Measurements from ENCODE around the gene DCT.
"Not testable (repeated sequence)": the region's sequence is repeated elsewhere in the genome, so short reads cannot be mapped to it uniquely, and the experiment has no call there.

DCT gene

GRCh38 chr13:94479616-94480015 lies at the start of gene DCT:
TSS of gene DCT (minus strand) at chr13:94479682. CDS start at chr13:94479255, 427 bp downstream.
- no peak for DNase-seq

GRCh38 chr13:94526956-94527355 lies 47.5 kb upstream of the DCT start:
- DNase-seq = not testable (repeated sequence)

GRCh38 chr13:94525781-94526180 lies 46.3 kb upstream of the DCT start:
- DNase-seq = no peak

- DNase-seq = no peak
Observed at GRCh38 chr13:94524407-94524806, 44.9 kb upstream of the DCT start.

GRCh38 chr13:94520001-94520400 lies 40.5 kb upstream of the DCT start:
- DNase-seq = no peak

GRCh38 chr13:94516456-94516855 lies 37.0 kb upstream of the DCT start:
- no peak for DNase-seq

- no peak for DNase-seq
Observed at GRCh38 chr13:94515911-94516310, 36.4 kb upstream of the DCT start.

- no peak for DNase-seq
Observed at GRCh38 chr13:94515374-94515773, 35.9 kb upstream of the DCT start.

- DNase-seq = no peak
Observed at GRCh38 chr13:94513026-94513425, 33.5 kb upstream of the DCT start.

GRCh38 chr13:94505730-94506129 lies 26.2 kb upstream of the DCT start:
- DNase-seq = no peak

GRCh38 chr13:94503851-94504250 lies 24.4 kb upstream of the DCT start:
- no peak for DNase-seq

GRCh38 chr13:94498831-94499230 lies 19.3 kb upstream of the DCT start:
- DNase-seq = not testable (repeated sequence)

- no peak for DNase-seq
Observed at GRCh38 chr13:94495806-94496205, 16.3 kb upstream of the DCT start.

- DNase-seq = no peak
Observed at GRCh38 chr13:94494026-94494425, 14.5 kb upstream of the DCT start.

- DNase-seq = no peak
Observed at GRCh38 chr13:94487043-94487442, 7.6 kb upstream of the DCT start.

GRCh38 chr13:94483970-94484369 lies 4.5 kb upstream of the DCT start:
- no peak for DNase-seq

- DNase-seq = no peak
Observed at GRCh38 chr13:94481941-94482340, 2.5 kb upstream of the DCT start.

- no peak for DNase-seq
Observed at GRCh38 chr13:94480672-94481145, 1.2 kb upstream of the DCT start.

- DNase-seq = no peak
Observed at GRCh38 chr13:94478913-94479312, 569 bp downstream of the DCT start.

- no peak for DNase-seq
Observed at GRCh38 chr13:94470126-94470525, 9.4 kb downstream of the DCT start.

GRCh38 chr13:94464771-94465170 lies 14.7 kb downstream of the DCT start:
- no peak for DNase-seq

GRCh38 chr13:94462670-94463069 lies 16.8 kb downstream of the DCT start:
- no peak for DNase-seq

- no peak for DNase-seq
Observed at GRCh38 chr13:94459116-94459515, 20.4 kb downstream of the DCT start.

- no peak for DNase-seq
Observed at GRCh38 chr13:94455414-94455813, 24.1 kb downstream of the DCT start.

- DNase-seq = no peak
Observed at GRCh38 chr13:94454906-94455305, 24.6 kb downstream of the DCT start.

GRCh38 chr13:94454334-94454733 lies 25.1 kb downstream of the DCT start:
- no peak for DNase-seq
